ENCODE data around the gene METTL15.
"Not testable (repeated sequence)": the region's sequence is repeated elsewhere in the genome, so short reads cannot be mapped to it uniquely, and the experiment has no call there.

Gene METTL15, protein sequence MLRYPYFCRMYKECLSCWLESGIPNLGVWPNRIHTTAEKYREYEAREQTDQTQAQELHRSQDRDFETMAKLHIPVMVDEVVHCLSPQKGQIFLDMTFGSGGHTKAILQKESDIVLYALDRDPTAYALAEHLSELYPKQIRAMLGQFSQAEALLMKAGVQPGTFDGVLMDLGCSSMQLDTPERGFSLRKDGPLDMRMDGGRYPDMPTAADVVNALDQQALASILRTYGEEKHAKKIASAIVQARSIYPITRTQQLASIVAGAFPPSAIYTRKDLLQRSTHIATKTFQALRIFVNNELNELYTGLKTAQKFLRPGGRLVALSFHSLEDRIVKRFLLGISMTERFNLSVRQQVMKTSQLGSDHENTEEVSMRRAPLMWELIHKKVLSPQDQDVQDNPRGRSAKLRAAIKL

DNA sequence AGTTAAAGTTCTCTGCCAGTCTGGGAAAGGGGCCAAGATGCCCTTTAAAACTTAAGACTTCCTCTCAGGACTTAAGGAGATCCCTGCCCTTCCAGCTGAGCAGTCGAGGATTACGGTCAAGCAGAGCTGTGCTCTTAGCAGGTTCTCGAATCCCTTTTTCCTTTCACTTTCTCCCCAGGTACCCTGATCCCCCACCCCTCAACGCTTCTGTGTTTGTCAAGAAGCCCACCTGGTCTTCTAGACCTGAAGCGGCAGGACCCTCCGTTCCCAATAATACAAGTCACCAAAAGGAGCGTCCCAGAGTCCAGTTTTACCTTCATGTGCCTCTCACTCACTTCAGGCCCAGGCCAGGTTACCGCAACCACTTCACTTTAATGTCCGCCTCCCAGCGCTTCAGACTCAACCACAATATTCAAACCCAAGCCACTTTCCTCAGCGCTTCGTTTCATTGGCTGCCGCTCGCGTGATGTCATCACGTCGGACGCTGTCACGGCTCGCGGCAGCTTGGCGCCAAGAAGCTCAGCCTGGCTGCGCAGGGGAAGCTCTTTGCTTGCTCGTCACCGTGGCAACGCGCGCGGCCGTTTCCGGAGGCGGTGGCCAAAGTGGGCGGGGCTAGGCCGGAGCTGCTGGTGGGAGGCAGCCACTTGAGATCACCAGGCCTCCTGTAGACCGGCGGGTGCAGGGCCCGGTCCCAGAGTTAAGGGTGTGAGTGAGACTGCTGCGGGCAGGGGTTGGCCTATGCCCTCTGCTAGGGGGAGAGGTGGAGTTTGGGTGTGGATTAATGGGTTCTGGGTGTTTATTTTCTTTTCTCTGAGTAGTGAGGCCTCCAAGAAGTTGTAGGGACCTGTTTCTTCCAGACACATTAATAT is at the start of gene METTL15, which contains the start of gene KIF18A:
Gene METTL15, plus strand, starts transcription at position 639 of the 869 bp plus-strand sequence. CDS start 4,947 bp downstream, outside the sequence.
Gene KIF18A, minus strand, starts transcription at position 407 of the 869 bp plus-strand sequence. CDS start 10,209 bp downstream, outside the sequence.
- TF ChIP-seq, protein P1, sequence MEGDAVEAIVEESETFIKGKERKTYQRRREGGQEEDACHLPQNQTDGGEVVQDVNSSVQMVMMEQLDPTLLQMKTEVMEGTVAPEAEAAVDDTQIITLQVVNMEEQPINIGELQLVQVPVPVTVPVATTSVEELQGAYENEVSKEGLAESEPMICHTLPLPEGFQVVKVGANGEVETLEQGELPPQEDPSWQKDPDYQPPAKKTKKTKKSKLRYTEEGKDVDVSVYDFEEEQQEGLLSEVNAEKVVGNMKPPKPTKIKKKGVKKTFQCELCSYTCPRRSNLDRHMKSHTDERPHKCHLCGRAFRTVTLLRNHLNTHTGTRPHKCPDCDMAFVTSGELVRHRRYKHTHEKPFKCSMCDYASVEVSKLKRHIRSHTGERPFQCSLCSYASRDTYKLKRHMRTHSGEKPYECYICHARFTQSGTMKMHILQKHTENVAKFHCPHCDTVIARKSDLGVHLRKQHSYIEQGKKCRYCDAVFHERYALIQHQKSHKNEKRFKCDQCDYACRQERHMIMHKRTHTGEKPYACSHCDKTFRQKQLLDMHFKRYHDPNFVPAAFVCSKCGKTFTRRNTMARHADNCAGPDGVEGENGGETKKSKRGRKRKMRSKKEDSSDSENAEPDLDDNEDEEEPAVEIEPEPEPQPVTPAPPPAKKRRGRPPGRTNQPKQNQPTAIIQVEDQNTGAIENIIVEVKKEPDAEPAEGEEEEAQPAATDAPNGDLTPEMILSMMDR (IDR thresholded peaks at IDR 0.05; ENCODE audit: low read depth, low read length) = no peak
- peak; percentile 99 for DNase-seq (ENCODE audit: extremely low read depth, low read depth)

DNA sequence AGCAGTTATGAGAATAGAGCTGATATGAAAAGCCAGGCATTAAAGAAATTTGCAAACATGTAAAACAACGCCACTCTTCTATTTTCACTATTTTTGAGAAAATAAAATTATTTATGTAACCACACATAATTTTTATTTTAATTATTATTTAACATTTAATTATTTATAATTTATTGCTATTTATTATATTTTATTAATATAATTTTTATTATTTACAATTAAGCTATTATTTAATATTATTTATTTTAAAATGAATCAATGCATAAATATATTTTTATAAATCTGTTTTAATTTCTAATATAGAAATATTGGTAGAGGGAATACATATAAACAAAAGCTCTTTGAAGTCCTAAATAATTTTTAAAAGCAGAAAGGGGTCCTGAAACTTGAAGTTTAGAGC is 36.9 kb upstream of the METTL15 start:
- TF ChIP-seq, protein P1 (IDR thresholded peaks at IDR 0.05; ENCODE audit: low read depth, low read length) = no peak
- DNase-seq (ENCODE audit: extremely low read depth, low read depth) = no peak

DNA sequence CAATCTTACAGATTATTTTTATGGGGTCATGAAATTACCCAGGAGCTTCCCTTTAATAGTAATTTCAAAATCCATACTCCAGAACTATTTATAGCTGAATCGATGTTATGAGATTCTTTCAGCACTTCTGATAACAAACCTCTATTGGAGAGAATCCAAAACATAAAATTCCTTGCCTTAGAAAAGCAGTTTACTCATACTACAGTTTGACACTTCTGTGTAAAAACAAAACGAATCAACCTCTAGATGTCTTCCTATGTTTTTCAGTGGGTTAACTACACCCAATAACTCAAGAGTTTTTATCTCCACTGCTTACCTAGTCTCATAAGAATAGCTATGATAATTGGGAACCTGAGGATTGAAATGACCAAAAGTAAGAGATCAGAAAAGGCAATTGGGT is 35.9 kb upstream of the METTL15 start:
- DNase-seq (ENCODE audit: extremely low read depth, low read depth) = no peak
- TF ChIP-seq, protein P1 (IDR thresholded peaks at IDR 0.05; ENCODE audit: low read depth, low read length) = no peak

DNA sequence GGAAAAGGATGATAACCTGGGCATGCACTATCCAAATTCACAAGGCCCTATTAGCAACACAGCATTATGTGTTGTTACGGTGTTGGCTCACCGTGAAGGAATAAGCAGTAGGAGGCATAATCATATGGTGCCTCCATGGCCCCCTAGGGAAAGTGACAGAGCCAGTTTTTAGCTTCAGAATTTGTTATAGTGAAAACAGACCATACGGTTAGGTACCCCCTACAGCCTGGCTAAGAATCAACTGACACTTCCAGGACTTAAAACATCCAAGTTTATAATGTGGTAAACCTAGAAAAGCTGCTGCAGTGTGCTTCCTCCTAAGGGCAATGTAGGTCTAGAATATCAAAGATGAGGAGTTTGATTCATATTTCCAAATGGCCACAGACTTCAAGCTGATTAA is 30.7 kb upstream of the METTL15 start:
- DNase-seq (ENCODE audit: extremely low read depth, low read depth) = no peak
- TF ChIP-seq, protein P1 (IDR thresholded peaks at IDR 0.05; ENCODE audit: low read depth, low read length) = no peak

DNA sequence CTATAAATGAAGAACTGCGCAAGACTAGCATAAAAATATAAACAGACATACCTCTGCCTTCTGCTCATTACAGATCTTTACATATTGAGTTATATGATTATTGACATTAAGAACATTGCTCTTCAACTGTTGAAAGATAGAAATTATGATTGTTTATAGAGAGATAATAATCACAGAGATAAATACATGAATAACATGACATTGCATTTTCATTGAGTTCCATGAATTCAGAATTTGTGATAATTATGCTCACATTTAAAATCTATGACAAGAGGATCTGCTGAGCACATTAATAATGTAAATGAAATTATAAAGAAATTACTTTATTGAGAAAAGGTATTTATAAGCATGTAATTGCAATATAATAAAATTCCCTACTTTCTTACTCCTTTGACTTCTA is 25.1 kb upstream of the METTL15 start:
- TF ChIP-seq, protein P1 (IDR thresholded peaks at IDR 0.05; ENCODE audit: low read depth, low read length) = no peak
- DNase-seq (ENCODE audit: extremely low read depth, low read depth) = no peak

DNA sequence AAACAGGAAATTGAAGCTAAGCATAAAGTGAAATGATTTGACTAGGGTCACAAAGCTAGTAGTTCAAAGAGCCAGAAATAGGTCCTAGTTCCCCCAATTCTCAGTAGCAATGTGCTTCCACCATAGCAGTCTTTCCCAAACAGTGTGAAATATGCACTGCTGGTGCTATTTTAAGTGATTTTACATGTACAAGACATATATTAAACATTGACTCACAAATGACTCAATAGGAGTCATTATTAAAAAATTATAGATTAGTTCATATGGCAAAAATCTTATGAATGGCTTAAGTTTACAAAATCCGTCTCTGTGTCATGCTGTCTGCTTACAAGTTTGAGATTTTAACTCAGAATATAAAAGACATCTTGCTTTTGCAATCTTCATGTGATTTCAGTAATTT is 21.6 kb upstream of the METTL15 start:
- no peak for DNase-seq (ENCODE audit: extremely low read depth, low read depth)
- TF ChIP-seq, protein P1 (IDR thresholded peaks at IDR 0.05; ENCODE audit: low read depth, low read length) = no peak

DNA sequence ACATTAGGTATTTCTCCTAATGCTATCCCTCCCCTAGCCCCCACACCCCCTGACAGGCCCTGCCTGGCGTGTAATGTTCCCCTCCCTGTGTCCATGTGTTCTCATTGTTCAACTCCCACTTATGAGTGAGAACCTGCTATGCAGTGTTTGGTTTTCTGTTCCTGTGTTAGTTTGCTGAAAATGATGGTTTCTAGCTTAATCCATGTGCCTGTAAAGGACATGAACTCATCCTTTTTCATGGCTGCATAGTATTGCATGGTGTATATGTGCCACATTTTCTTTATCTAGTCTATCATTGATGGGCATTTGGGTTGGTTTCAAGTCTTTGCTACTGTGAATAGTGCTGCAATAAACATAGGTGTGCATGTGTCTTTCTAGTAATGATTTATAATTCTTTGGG is 21.0 kb upstream of the METTL15 start:
- not testable (repeated sequence) for DNase-seq (ENCODE audit: extremely low read depth, low read depth)

DNA sequence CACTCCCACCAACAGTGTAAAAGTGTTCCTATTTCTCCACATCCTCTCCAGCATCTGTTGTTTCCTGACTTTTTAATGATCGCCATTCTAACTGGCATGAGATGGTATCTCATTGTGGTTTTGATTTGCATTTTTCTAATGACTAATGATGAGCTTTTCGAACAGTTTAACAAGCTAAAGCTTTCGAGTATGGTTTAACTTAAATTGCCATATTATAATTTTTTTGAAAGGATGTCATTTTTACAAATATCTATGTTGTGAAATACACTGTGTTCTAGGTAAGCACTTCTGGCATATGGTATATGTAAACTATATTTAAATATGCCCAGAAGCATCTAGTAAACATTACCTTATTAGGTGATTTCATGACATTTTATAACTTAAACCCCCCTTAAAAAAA is 20.5 kb upstream of the METTL15 start:
- DNase-seq (ENCODE audit: extremely low read depth, low read depth) = not testable (repeated sequence)
